GM23338 (cell line): Measurements from ENCODE around the gene FLYWCH1. TPM values are rescaled to one million over a fixed set of nuclear protein-coding genes. Genes with fewer than 3 reads are reported as not detected.

Experiments used
- ATAC-seq: fragments of 200-7000 bp; cut with Tn5 transposase; 3 replicates; pipeline ENCODE4 v1.9.1; 2020
- DNase-seq: peaks from one replicate; pipeline ENCODE4 v3.0.0-alpha.2; 2015; ENCODE audit warnings: low spot score
- H2AFZ ChIP-seq: fragments of 200-600 bp; sonication (generic); 2 replicates; pipeline ENCODE4 v1.8.0; 2016; ENCODE audit warnings: antibody characterized with exemption, mild to moderate bottlenecking, moderate library complexity
- H3F3A ChIP-seq: fragments of 200-600 bp; sonication (generic); replicated peaks from 2 replicates; pipeline ENCODE4 v1.8.0; 2017; ENCODE audit warnings: antibody characterized with exemption, mixed run types, low read depth
- H3K27ac ChIP-seq: fragments of 200-600 bp; sonication (generic); 2 replicates; pipeline ENCODE4 v1.6.1; 2016; ENCODE audit warnings: low read depth
- H3K27me3 ChIP-seq: fragments of 200-600 bp; sonication (generic); 2 replicates; pipeline ENCODE4 v1.8.0; 2016; ENCODE audit warnings: mild to moderate bottlenecking, mixed run types, moderate library complexity; ENCODE audit not compliant: insufficient read depth
- H3K36me3 ChIP-seq: fragments of 200-600 bp; sonication (generic); 2 replicates; pipeline ENCODE4 v1.8.0; 2016; ENCODE audit warnings: mild to moderate bottlenecking; ENCODE audit not compliant: insufficient read depth
- H3K4me1 ChIP-seq: fragments of 200-600 bp; sonication (generic); 2 replicates; pipeline ENCODE4 v1.8.0; 2016; ENCODE audit warnings: mild to moderate bottlenecking, moderate library complexity; ENCODE audit not compliant: insufficient read depth
- H3K4me2 ChIP-seq: fragments of 200-600 bp; sonication (generic); 2 replicates; pipeline ENCODE4 v1.7.1; 2017; ENCODE audit warnings: mixed run types
- H3K4me3 ChIP-seq: fragments of 200-600 bp; sonication (generic); 2 replicates; pipeline ENCODE4 v1.6.1; 2016; ENCODE audit warnings: mixed run types
- H3K79me2 ChIP-seq: fragments of 200-600 bp; sonication (generic); replicated peaks from 2 replicates; pipeline ENCODE4 v1.8.0; 2017; ENCODE audit warnings: mild to moderate bottlenecking; ENCODE audit not compliant: insufficient read depth
- H3K9me2 ChIP-seq: fragments of 200-600 bp; sonication (generic); 2 replicates; pipeline ENCODE4 v1.8.0; 2017; ENCODE audit not compliant: insufficient read depth
- H4K20me1 ChIP-seq: fragments of 200-600 bp; sonication (generic); replicated peaks from 2 replicates; pipeline ENCODE4 v1.8.0; 2017; ENCODE audit warnings: mild to moderate bottlenecking; ENCODE audit not compliant: insufficient read depth
- H3K27ac Mint-ChIP-seq: 2 replicates; pipeline ENCODE4 v1.8.0; 2020; ENCODE audit warnings: inconsistent platforms, mild to moderate bottlenecking, moderate library complexity, mixed read lengths
- H3K27me3 Mint-ChIP-seq: 3 replicates; pipeline ENCODE4 v1.8.0; 2022; ENCODE audit warnings: low read depth, mild to moderate bottlenecking, moderate library complexity, mixed read lengths, inconsistent platforms; ENCODE audit not compliant: insufficient read depth, poor library complexity
- H3K36me3 Mint-ChIP-seq: 3 replicates; pipeline ENCODE4 v1.8.0; 2021; ENCODE audit warnings: low read depth, mild to moderate bottlenecking, inconsistent platforms, moderate library complexity, mixed read lengths
- H3K4me1 Mint-ChIP-seq: 3 replicates; pipeline ENCODE4 v1.8.0; 2020; ENCODE audit warnings: mild to moderate bottlenecking, inconsistent platforms, mixed read lengths
- H3K4me3 Mint-ChIP-seq: 3 replicates; pipeline ENCODE4 v1.8.0; 2021; ENCODE audit warnings: moderate library complexity, mild to moderate bottlenecking, inconsistent platforms, mixed read lengths
- H3K9me3 Mint-ChIP-seq: 3 replicates; pipeline ENCODE4 v1.8.0; 2020; ENCODE audit warnings: moderate library complexity, mild to moderate bottlenecking, inconsistent platforms, mixed read lengths
- CREB1 ChIP-seq: fragments of 250-450 bp; sonication (Bioruptor Pico); IDR thresholded peaks from 2 replicates; pipeline ENCODE4 v1.5.0; 2020; ENCODE audit warnings: low read depth, mild to moderate bottlenecking, moderate library complexity
- EZH2 ChIP-seq: fragments of 200-600 bp; sonication (generic); IDR thresholded peaks from one replicate; pipeline ENCODE4 v1.8.0; 2017; ENCODE audit warnings: antibody characterized with exemption, mild to moderate bottlenecking, low read depth; ENCODE audit not compliant: unreplicated experiment
- EZH2phosphoT487 ChIP-seq: fragments of 200-600 bp; sonication (generic); IDR thresholded peaks from one replicate; pipeline ENCODE4 v1.8.1; 2018; ENCODE audit warnings: antibody characterized with exemption; ENCODE audit not compliant: unreplicated experiment
- JUNB ChIP-seq: IDR thresholded peaks from one replicate; pipeline ENCODE4 v1.6.1; 2016; ENCODE audit warnings: antibody characterized with exemption; ENCODE audit not compliant: unreplicated experiment
- NANOG ChIP-seq: IDR thresholded peaks from 2 replicates; pipeline ENCODE4 v1.6.1; 2016; ENCODE audit warnings: antibody characterized with exemption, borderline replicate concordance
- POLR2AphosphoS5 ChIP-seq: IDR thresholded peaks from 2 replicates; pipeline ENCODE4 v1.6.1; 2016; ENCODE audit warnings: antibody characterized with exemption, low read depth
- ZNF114 ChIP-seq: fragments of 250-450 bp; sonication (Bioruptor Pico); IDR thresholded peaks from 2 replicates; pipeline ENCODE4 v1.5.0; 2020; ENCODE audit warnings: mild to moderate bottlenecking, moderate library complexity
- ZNF331 ChIP-seq: fragments of 250-450 bp; sonication (Bioruptor Pico); IDR thresholded peaks from 2 replicates; pipeline ENCODE4 v1.5.0; 2020; ENCODE audit warnings: low read depth, mild to moderate bottlenecking, moderate library complexity
- polyA plus RNA-seq: library from polyadenylated mRNA; unstranded; fragments of >200 nt; fragmentation: Nextera tagmentation; extraction: Ambion mirVana; gene quantifications from 2 replicates; pipeline ENCODE4 v1.2.1, GENCODE V29; 2016
- total RNA-seq: library from RNA; depleted of rRNA; stranded (reverse); fragments of >200 nt; shearing (Covaris generic); gene quantifications from 2 replicates; pipeline ENCODE4 v1.2.3, GENCODE V29; 2014
- TF ChIP-seq, protein P1 (sequence below): IDR thresholded peaks from 2 replicates; pipeline ENCODE4 v1.6.1; 2016; ENCODE audit warnings: antibody characterized with exemption
- TF ChIP-seq, protein P2 (sequence below), 2 experiments: fragments of 200-600 bp in 1 of 2; sonication (generic) in 1 of 2; conservative IDR thresholded peaks; 2 replicates each; pipeline versions ENCODE4 v1.5.1 to v1.6.1; 2016 to 2017; ENCODE audit warnings: antibody characterized with exemption in 2 of 2, low read depth in 2 of 2, mild to moderate bottlenecking in 2 of 2, moderate library complexity in 1 of 2
- TF ChIP-seq, protein P3 (sequence below): fragments of 250-450 bp; sonication (Bioruptor Pico); IDR thresholded peaks from 2 replicates; pipeline ENCODE4 v1.5.0; 2020; ENCODE audit warnings: mild to moderate bottlenecking, moderate library complexity

FLYWCH1 gene
- total and polyA plus RNA-seq, 2 experiments from 2014 or later = 6.0 to 29.3 TPM

DNA sequence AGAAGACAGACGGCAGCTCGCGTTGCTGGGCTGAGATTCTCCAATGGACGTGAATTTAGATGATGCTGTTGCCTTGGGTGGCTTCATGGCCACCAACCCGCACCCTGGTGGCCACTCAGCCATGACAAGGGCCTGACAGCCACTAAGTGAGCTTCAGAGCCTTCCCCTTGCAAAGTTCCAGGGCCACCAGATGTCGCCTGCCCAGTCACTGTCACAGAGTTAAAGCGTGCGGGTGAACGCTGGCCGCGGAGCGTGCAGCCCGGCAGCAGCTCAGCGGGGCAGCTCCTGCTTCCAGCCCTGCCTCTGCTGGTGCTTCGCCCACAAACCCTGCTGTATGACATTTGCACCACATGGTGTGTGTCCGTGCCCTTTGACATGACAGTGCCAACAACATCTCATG is 39.0 kb downstream of the FLYWCH1 start (continued):
- no peak for TF ChIP-seq ZNF114 (CRISPR knock-in tag)
- TF ChIP-seq EZH2 = no peak
- TF ChIP-seq, protein P1, sequence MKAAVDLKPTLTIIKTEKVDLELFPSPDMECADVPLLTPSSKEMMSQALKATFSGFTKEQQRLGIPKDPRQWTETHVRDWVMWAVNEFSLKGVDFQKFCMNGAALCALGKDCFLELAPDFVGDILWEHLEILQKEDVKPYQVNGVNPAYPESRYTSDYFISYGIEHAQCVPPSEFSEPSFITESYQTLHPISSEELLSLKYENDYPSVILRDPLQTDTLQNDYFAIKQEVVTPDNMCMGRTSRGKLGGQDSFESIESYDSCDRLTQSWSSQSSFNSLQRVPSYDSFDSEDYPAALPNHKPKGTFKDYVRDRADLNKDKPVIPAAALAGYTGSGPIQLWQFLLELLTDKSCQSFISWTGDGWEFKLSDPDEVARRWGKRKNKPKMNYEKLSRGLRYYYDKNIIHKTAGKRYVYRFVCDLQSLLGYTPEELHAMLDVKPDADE = no peak
- TF ChIP-seq JUNB = no peak
- no peak for TF ChIP-seq EZH2phosphoT487

- DNase-seq (no peak), ATAC-seq (no peak)
- Histone ChIP-seq H3F3A (0 out of 2 replicates have a peak, but pooled peaks cover 9% of the 10 kb centered on the region), H3K27me3 (no peaks in the 10 kb centered on the region), H3K79me2 (no peaks in the 10 kb centered on the region), H3K4me1 (peaks cover 20% of the 10 kb centered on the region; the same call in 1 of the 2 replicates), H3K4me2 (no peak overlapping the region), H2AFZ (no peak overlapping the region), H3K36me3 (no peaks in the 10 kb centered on the region), H3K9me2 (no peaks in the 10 kb centered on the region), H3K27ac (no peak overlapping the region), H3K4me3 (no peak overlapping the region), H4K20me1 (no peaks in the 10 kb centered on the region)
- H3K27me3 Mint-ChIP-seq = peaks cover 12% of the 10 kb centered on the region
- no peak overlapping the region for H3K4me3 Mint-ChIP-seq
- no peak overlapping the region for H3K27ac Mint-ChIP-seq
- H3K4me1 Mint-ChIP-seq = peaks cover 22% of the 10 kb centered on the region
- H3K9me3 Mint-ChIP-seq = no peaks in the 10 kb centered on the region
- 0 out of 3 replicates have a peak, but pooled peaks cover 2% of the 10 kb centered on the region for H3K36me3 Mint-ChIP-seq
- TF ChIP-seq, protein P2, sequence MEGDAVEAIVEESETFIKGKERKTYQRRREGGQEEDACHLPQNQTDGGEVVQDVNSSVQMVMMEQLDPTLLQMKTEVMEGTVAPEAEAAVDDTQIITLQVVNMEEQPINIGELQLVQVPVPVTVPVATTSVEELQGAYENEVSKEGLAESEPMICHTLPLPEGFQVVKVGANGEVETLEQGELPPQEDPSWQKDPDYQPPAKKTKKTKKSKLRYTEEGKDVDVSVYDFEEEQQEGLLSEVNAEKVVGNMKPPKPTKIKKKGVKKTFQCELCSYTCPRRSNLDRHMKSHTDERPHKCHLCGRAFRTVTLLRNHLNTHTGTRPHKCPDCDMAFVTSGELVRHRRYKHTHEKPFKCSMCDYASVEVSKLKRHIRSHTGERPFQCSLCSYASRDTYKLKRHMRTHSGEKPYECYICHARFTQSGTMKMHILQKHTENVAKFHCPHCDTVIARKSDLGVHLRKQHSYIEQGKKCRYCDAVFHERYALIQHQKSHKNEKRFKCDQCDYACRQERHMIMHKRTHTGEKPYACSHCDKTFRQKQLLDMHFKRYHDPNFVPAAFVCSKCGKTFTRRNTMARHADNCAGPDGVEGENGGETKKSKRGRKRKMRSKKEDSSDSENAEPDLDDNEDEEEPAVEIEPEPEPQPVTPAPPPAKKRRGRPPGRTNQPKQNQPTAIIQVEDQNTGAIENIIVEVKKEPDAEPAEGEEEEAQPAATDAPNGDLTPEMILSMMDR (conservative IDR thresholded peaks at IDR 0.05; ENCODE audit: low read depth in 2 of 2) = no peak
- TF ChIP-seq POLR2AphosphoS5 = no peak
- no peak for TF ChIP-seq CREB1 (CRISPR knock-in tag)
- no peak for TF ChIP-seq ZNF331 (CRISPR knock-in tag)
- TF ChIP-seq, protein P3, sequence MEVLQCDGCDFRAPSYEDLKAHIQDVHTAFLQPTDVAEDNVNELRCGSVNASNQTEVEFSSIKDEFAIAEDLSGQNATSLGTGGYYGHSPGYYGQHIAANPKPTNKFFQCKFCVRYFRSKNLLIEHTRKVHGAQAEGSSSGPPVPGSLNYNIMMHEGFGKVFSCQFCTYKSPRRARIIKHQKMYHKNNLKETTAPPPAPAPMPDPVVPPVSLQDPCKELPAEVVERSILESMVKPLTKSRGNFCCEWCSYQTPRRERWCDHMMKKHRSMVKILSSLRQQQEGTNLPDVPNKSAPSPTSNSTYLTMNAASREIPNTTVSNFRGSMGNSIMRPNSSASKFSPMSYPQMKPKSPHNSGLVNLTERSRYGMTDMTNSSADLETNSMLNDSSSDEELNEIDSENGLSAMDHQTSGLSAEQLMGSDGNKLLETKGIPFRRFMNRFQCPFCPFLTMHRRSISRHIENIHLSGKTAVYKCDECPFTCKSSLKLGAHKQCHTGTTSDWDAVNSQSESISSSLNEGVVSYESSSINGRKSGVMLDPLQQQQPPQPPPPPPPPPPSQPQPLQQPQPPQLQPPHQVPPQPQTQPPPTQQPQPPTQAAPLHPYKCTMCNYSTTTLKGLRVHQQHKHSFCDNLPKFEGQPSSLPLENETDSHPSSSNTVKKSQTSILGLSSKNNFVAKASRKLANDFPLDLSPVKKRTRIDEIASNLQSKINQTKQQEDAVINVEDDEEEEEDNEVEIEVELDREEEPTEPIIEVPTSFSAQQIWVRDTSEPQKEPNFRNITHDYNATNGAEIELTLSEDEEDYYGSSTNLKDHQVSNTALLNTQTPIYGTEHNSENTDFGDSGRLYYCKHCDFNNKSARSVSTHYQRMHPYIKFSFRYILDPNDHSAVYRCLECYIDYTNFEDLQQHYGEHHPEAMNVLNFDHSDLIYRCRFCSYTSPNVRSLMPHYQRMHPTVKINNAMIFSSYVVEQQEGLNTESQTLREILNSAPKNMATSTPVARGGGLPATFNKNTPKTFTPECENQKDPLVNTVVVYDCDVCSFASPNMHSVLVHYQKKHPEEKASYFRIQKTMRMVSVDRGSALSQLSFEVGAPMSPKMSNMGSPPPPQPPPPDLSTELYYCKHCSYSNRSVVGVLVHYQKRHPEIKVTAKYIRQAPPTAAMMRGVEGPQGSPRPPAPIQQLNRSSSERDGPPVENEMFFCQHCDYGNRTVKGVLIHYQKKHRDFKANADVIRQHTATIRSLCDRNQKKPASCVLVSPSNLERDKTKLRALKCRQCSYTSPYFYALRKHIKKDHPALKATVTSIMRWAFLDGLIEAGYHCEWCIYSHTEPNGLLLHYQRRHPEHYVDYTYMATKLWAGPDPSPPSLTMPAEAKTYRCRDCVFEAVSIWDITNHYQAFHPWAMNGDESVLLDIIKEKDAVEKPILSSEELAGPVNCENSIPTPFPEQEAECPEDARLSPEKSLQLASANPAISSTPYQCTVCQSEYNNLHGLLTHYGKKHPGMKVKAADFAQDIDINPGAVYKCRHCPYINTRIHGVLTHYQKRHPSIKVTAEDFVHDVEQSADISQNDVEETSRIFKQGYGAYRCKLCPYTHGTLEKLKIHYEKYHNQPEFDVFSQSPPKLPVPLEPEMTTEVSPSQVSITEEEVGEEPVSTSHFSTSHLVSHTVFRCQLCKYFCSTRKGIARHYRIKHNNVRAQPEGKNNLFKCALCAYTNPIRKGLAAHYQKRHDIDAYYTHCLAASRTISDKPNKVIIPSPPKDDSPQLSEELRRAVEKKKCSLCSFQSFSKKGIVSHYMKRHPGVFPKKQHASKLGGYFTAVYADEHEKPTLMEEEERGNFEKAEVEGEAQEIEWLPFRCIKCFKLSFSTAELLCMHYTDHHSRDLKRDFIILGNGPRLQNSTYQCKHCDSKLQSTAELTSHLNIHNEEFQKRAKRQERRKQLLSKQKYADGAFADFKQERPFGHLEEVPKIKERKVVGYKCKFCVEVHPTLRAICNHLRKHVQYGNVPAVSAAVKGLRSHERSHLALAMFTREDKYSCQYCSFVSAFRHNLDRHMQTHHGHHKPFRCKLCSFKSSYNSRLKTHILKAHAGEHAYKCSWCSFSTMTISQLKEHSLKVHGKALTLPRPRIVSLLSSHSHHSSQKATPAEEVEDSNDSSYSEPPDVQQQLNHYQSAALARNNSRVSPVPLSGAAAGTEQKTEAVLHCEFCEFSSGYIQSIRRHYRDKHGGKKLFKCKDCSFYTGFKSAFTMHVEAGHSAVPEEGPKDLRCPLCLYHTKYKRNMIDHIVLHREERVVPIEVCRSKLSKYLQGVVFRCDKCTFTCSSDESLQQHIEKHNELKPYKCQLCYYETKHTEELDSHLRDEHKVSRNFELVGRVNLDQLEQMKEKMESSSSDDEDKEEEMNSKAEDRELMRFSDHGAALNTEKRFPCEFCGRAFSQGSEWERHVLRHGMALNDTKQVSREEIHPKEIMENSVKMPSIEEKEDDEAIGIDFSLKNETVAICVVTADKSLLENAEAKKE (CRISPR knock-in tag) = no peak
- TF ChIP-seq EZH2phosphoT487 = no peak
- no peak for TF ChIP-seq JUNB
- TF ChIP-seq, protein P1 = no peak
- TF ChIP-seq EZH2 = no peak
- TF ChIP-seq ZNF114 (CRISPR knock-in tag) = no peak
- TF ChIP-seq NANOG = no peak
Measured at GRCh38 chr16:2952679-2953078, 40.9 kb downstream of the FLYWCH1 start.
